Tibial nerve (tissue), 4 donors: ENCODE data around the gene LRRC8E. TPM values are rescaled to one million over a fixed set of nuclear protein-coding genes. Genes with fewer than 3 reads are reported as not detected.

Experiments used
- DNase-seq, 2 donors: peaks; one replicate each; pipeline ENCODE4 v3.0.0-alpha.2; 2019; ENCODE audit warnings: low spot score in 2 of 2
- H3K27ac ChIP-seq, 4 donors: fragments of 200-600 bp; sonication (generic) in 3 of 4; one replicate each; pipeline ENCODE4 v1.5.1; 2017 to 2019; ENCODE audit warnings: mild to moderate bottlenecking in 1 of 4
- H3K27me3 ChIP-seq, 2 donors: fragments of 200-600 bp; sonication (generic) in 1 of 2; one replicate each; pipeline versions ENCODE4 v1.5.1 to v1.6.0; 2017 to 2019
- H3K36me3 ChIP-seq, 3 donors: fragments of 200-600 bp; sonication (generic); one replicate each; pipeline ENCODE4 v1.5.1; 2018 to 2019
- H3K4me1 ChIP-seq, 4 donors: fragments of 200-600 bp; sonication (generic) in 3 of 4; one replicate each; pipeline ENCODE4 v1.5.1; 2017 to 2019
- H3K4me3 ChIP-seq, 4 donors: fragments of 200-600 bp; sonication (generic) in 3 of 4; one replicate each; pipeline ENCODE4 v1.5.1; 2017 to 2019; ENCODE audit warnings: mild to moderate bottlenecking in 1 of 4, moderate library complexity in 1 of 4
- H3K9me3 ChIP-seq, 4 donors: fragments of 200-600 bp; sonication (generic) in 3 of 4; one replicate each; pipeline ENCODE4 v1.5.1; 2017 to 2019
- CTCF ChIP-seq, 5 experiments: fragments of 200-600 bp in 3 of 5; fragments of 450-650 bp in 2 of 5; sonication (generic) in 3 of 5; IDR thresholded peaks; one replicate each; pipeline ENCODE4 v1.5.1; 2016 to 2019; ENCODE audit warnings: antibody characterized with exemption in 5 of 5, mild to moderate bottlenecking in 3 of 5, moderate library complexity in 2 of 5
- EP300 ChIP-seq, 2 donors: sonication (generic); formaldehyde crosslinking; IDR thresholded peaks; one replicate each; pipeline ENCODE4 v1.6.1; 2017; ENCODE audit warnings: antibody characterized with exemption in 2 of 2, mild to moderate bottlenecking in 1 of 2
- POLR2A ChIP-seq, 2 donors: fragments of 450-650 bp; IDR thresholded peaks; one replicate each; pipeline ENCODE4 v1.6.1; 2017; ENCODE audit warnings: antibody characterized with exemption in 2 of 2, mild to moderate bottlenecking in 2 of 2, moderate library complexity in 2 of 2
- WGBS, 2 donors: methylation state at CpG; one replicate each; pipeline ENCODE4 v1.1.5; 2018; 5-methylcytosine and 5-hydroxymethylcytosine counted together
- total RNA-seq, 4 donors: library from RNA; depleted of rRNA; stranded (reverse); fragments of >200 nt; gene quantifications; one replicate each; pipeline ENCODE4 v1.1.0, GENCODE V29; 2016

LRRC8E gene
- total RNA-seq, 4 donors from 2014 or later, result 0.59 to 1.2 TPM; not detected in 2

GRCh38 chr19:7912144-7912696 lies 23.9 kb downstream of the LRRC8E start:
- DNase-seq, result no peak
- Histone ChIP-seq H3K27ac (no peak overlapping the region), H3K4me1 (peaks cover 0 to 28% (median 10%) of the 10 kb centered on the region in 4 donors), H3K36me3 (peaks cover 6 to 68% (median 22%) of the 10 kb centered on the region in 3 donors), H3K4me3 (no peak overlapping the region), H3K9me3 (no peaks in the 10 kb centered on the region), H3K27me3 (peaks cover 0 to 26% of the 10 kb centered on the region in 2 donors)
- WGBS, 2 donors, result 93 to 95% methylated on average over 16 to 18 of the region's 31 CpGs
- TF ChIP-seq CTCF (IDR thresholded peaks at IDR 0.05), result no peak
- TF ChIP-seq EP300 (IDR thresholded peaks at IDR 0.05), result no peak
- TF ChIP-seq POLR2A (IDR thresholded peaks at IDR 0.05), result no peak

- 87 to 92% methylated on average over 36 to 38 of the region's 39 CpGs for WGBS, 2 donors
- peaks cover 0 to 30% (median 18%) of the 10 kb centered on the region in 4 donors for H3K4me1 ChIP-seq
- H3K27me3 ChIP-seq, result peaks cover 0 to 33% of the 10 kb centered on the region in 2 donors
- no peaks in the 10 kb centered on the region for H3K9me3 ChIP-seq
- DNase-seq, result no peak
- no peak for TF ChIP-seq POLR2A (IDR thresholded peaks at IDR 0.05)
- TF ChIP-seq EP300 (IDR thresholded peaks at IDR 0.05), result no peak
- TF ChIP-seq CTCF (IDR thresholded peaks at IDR 0.05), result no peak
- H3K4me3 ChIP-seq, result no peak overlapping the region
- H3K36me3 ChIP-seq, result peaks cover 6 to 62% (median 22%) of the 10 kb centered on the region in 3 donors
- H3K27ac ChIP-seq, result no peak overlapping the region
These were observed 24.6 kb downstream of the LRRC8E start for GRCh38 chr19:7912697-7913564.

GRCh38 chr19:7913652-7914051 lies 25.3 kb downstream of the LRRC8E start:
- Histone ChIP-seq H3K4me3 (no peak overlapping the region), H3K4me1 (peaks cover 0 to 30% (median 19%) of the 10 kb centered on the region in 4 donors), H3K27me3 (peaks cover 0 to 41% of the 10 kb centered on the region in 2 donors), H3K9me3 (no peaks in the 10 kb centered on the region), H3K36me3 (peaks cover 6 to 56% (median 22%) of the 10 kb centered on the region in 3 donors), H3K27ac (no peak overlapping the region)
- TF ChIP-seq EP300 (IDR thresholded peaks at IDR 0.05) (no peak), POLR2A (IDR thresholded peaks at IDR 0.05) (no peak), CTCF (IDR thresholded peaks at IDR 0.05) (no peak)
- DNase-seq, result no peak
- WGBS, 2 donors, result 74 to 81% methylated on average over 10 of the region's 10 CpGs

GRCh38 chr19:7914099-7914498 lies 25.8 kb downstream of the LRRC8E start:
- Histone ChIP-seq H3K27me3 (peaks cover 0 to 45% of the 10 kb centered on the region in 2 donors), H3K36me3 (peaks cover 6 to 51% (median 22%) of the 10 kb centered on the region in 3 donors), H3K27ac (no peak overlapping the region), H3K4me3 (no peak overlapping the region), H3K9me3 (no peaks in the 10 kb centered on the region), H3K4me1 (peaks cover 0 to 34% (median 19%) of the 10 kb centered on the region in 4 donors)
- WGBS, 2 donors, result 49% methylated on average over 12 of the region's 12 CpGs
- TF ChIP-seq POLR2A (IDR thresholded peaks at IDR 0.05), result no peak
- TF ChIP-seq EP300 (IDR thresholded peaks at IDR 0.05), result no peak
- no peak for TF ChIP-seq CTCF (IDR thresholded peaks at IDR 0.05)
- DNase-seq, result no peak

GRCh38 chr19:7914598-7915045 lies 26.3 kb downstream of the LRRC8E start, which contains the start of gene TGFBR3L:
Gene TGFBR3L, plus strand, starts transcription at chr19:7914830.
- no peak within 1 kb of the TSS for H3K4me3 ChIP-seq
- no peaks in the 10 kb centered on the region for H3K9me3 ChIP-seq
- TF ChIP-seq EP300 (IDR thresholded peaks at IDR 0.05) (no peak), POLR2A (IDR thresholded peaks at IDR 0.05) (no peak), CTCF (IDR thresholded peaks at IDR 0.05) (no peak)
- 63 to 77% methylated on average over 8 to 9 of the region's 12 CpGs for WGBS, 2 donors
- no peak for DNase-seq
- peaks cover 0 to 48% of the 10 kb centered on the region in 2 donors for H3K27me3 ChIP-seq
- H3K27ac ChIP-seq, result no peak within 1 kb of the TSS
- H3K4me1 ChIP-seq, result peaks cover 0 to 39% (median 19%) of the 10 kb centered on the region in 4 donors
- peaks cover 6 to 46% (median 22%) of the 10 kb centered on the region in 3 donors for H3K36me3 ChIP-seq
